ENCODE data around the gene CYTH1. TPM values are rescaled to one million over a fixed set of nuclear protein-coding genes. Genes with fewer than 3 reads are reported as not detected.

CYTH1 gene
- total RNA-seq, 1 donor, result 21.4 TPM

DNA sequence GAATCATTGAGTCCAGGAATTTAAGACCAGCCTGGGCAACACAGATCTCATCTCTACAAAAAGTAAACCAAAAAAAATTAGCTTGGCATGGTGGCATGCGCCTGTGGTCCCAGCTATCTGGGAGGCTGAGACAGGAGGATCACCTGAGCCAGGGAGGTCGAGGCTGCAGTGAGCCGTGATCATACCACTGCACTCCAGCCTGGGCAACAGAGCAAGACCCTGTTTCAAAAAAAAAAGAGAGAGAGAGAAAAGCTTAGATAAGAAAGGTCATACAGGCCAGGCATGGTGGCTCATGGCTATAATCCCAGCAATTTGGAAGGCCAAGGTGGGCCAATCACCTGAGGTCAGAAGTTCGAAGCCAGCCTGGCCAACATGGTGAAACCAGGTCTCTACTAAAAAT is 141.4 kb downstream of the CYTH1 start:
- Histone ChIP-seq H4K20me1 (ENCODE audit: insufficient read depth, low read length) (no peaks in the 10 kb centered on the region), H3K4me1 (ENCODE audit: insufficient read depth, low read length) (no peaks in the 10 kb centered on the region), H3K27ac (ENCODE audit: low read depth, low read length) (no peak overlapping the region), H3K4me2 (ENCODE audit: insufficient read depth, low read length) (no peak overlapping the region), H2AFZ (ENCODE audit: low read length) (no peak overlapping the region), H3K27me3 (ENCODE audit: insufficient read depth, low read length) (peaks cover 4% of the 10 kb centered on the region), H3K79me2 (ENCODE audit: insufficient read depth, low read length) (no peaks in the 10 kb centered on the region), H3K36me3 (ENCODE audit: insufficient read depth, low read length) (no peaks in the 10 kb centered on the region), H3K9me3 (ENCODE audit: low read depth, low read length) (no peaks in the 10 kb centered on the region), H3K4me3 (ENCODE audit: insufficient read depth, low read length) (no peak overlapping the region)
- DNase-seq (ENCODE audit: insufficient read length, low spot score, missing footprints), result no peak
- TF ChIP-seq, protein P1, sequence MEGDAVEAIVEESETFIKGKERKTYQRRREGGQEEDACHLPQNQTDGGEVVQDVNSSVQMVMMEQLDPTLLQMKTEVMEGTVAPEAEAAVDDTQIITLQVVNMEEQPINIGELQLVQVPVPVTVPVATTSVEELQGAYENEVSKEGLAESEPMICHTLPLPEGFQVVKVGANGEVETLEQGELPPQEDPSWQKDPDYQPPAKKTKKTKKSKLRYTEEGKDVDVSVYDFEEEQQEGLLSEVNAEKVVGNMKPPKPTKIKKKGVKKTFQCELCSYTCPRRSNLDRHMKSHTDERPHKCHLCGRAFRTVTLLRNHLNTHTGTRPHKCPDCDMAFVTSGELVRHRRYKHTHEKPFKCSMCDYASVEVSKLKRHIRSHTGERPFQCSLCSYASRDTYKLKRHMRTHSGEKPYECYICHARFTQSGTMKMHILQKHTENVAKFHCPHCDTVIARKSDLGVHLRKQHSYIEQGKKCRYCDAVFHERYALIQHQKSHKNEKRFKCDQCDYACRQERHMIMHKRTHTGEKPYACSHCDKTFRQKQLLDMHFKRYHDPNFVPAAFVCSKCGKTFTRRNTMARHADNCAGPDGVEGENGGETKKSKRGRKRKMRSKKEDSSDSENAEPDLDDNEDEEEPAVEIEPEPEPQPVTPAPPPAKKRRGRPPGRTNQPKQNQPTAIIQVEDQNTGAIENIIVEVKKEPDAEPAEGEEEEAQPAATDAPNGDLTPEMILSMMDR (IDR thresholded peaks at IDR 0.05; ENCODE audit: extremely low read depth, low read depth, low read length), result no peak

DNA sequence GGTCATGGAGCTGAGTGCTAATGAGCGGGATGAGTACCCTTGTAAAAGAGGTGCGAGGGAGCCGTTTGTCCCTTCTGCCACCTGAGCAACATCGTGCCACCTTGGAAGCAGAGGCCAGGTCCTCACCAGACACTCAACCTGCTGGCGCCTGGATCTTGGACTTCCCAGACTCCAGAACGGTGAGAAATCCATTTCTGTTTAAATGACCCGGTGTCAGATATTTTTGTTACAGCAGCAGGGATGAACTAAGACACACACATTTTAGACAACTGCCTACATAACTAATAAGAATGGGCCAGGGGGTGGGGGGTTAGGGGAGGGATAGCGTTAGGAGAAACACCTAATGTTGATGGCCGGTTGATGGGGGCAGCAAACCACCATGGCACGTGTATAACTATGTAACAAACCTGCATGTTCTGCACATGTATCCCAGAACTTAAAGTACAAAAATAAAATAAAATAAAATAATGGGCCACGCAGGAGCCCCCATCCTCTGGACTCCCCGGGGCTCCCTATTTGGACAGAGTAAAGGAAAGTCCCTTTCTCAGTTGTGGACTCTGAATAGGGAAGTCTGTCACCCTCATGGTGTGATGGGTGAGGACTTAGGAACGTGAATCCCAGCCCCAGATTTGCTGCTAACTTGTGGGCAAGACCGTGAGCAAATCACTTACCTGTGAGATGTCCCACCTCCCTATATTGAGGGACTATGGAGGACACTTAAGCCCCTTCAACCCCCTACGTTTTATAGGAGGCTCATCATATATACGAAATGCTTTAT is 144.2 kb downstream of the CYTH1 start:
- Histone ChIP-seq H3K79me2 (ENCODE audit: insufficient read depth, low read length) (no peaks in the 10 kb centered on the region), H4K20me1 (ENCODE audit: insufficient read depth, low read length) (no peaks in the 10 kb centered on the region), H3K9me3 (ENCODE audit: low read depth, low read length) (no peaks in the 10 kb centered on the region), H3K4me1 (ENCODE audit: insufficient read depth, low read length) (no peaks in the 10 kb centered on the region), H3K4me2 (ENCODE audit: insufficient read depth, low read length) (no peak overlapping the region), H3K4me3 (ENCODE audit: insufficient read depth, low read length) (no peak overlapping the region), H3K36me3 (ENCODE audit: insufficient read depth, low read length) (no peaks in the 10 kb centered on the region), H3K27ac (ENCODE audit: low read depth, low read length) (no peak overlapping the region), H2AFZ (ENCODE audit: low read length) (no peak overlapping the region), H3K27me3 (ENCODE audit: insufficient read depth, low read length) (peaks cover 4% of the 10 kb centered on the region)
- TF ChIP-seq, protein P1 (IDR thresholded peaks at IDR 0.05; ENCODE audit: extremely low read depth, low read depth, low read length), result no peak
- no peak for DNase-seq (ENCODE audit: insufficient read length, low spot score, missing footprints)

DNA sequence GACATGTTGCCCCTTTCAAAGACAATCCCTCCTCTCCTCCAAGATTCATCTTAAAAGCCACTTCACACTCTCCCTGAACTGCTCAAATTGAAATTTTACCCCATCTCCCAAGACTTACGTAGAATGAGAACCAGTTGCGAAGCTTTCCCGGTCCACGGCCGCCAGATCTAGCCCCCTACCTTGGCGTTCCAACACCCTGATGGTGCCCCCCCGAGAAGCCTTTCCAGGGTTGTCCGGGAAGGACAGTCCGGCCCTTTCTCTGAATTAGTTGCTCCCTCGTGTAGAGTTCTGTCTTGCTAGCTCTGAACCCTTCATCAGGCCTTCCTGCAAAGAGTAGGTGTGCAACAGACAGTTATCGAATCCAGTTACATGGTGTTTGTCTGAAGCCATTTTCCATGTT is 144.9 kb downstream of the CYTH1 start:
- no peak overlapping the region for H2AFZ ChIP-seq (ENCODE audit: low read length)
- H3K9me3 ChIP-seq (ENCODE audit: low read depth, low read length), result no peaks in the 10 kb centered on the region
- H3K36me3 ChIP-seq (ENCODE audit: insufficient read depth, low read length), result no peaks in the 10 kb centered on the region
- peaks cover 4% of the 10 kb centered on the region for H3K27me3 ChIP-seq (ENCODE audit: insufficient read depth, low read length)
- no peak overlapping the region for H3K4me2 ChIP-seq (ENCODE audit: insufficient read depth, low read length)
- no peak for DNase-seq (ENCODE audit: insufficient read length, low spot score, missing footprints)
- no peak overlapping the region for H3K4me3 ChIP-seq (ENCODE audit: insufficient read depth, low read length)
- H3K27ac ChIP-seq (ENCODE audit: low read depth, low read length), result no peak overlapping the region
- H4K20me1 ChIP-seq (ENCODE audit: insufficient read depth, low read length), result no peaks in the 10 kb centered on the region
- no peaks in the 10 kb centered on the region for H3K4me1 ChIP-seq (ENCODE audit: insufficient read depth, low read length)
- TF ChIP-seq, protein P1 (IDR thresholded peaks at IDR 0.05; ENCODE audit: extremely low read depth, low read depth, low read length), result no peak
- H3K79me2 ChIP-seq (ENCODE audit: insufficient read depth, low read length), result no peaks in the 10 kb centered on the region

DNA sequence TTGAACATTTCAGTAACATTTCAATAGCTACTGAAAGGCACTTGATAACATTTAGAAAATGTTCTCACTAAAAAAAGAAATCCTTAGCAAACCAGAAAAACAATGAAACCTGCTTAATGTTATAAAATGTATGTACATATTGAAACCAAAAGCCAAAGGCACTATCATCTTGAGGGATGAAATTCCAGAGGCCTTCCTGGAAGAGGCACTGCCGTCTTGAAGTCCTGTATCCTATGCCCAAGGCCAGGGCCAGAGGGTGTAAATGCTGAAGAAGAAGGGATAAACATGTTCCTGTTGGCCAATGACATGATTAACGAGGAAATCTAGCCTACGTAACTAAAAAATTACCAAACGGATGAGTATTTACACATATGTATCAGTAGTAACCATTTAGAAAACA is 147.9 kb downstream of the CYTH1 start:
- no peaks in the 10 kb centered on the region for H3K9me3 ChIP-seq (ENCODE audit: low read depth, low read length)
- H3K79me2 ChIP-seq (ENCODE audit: insufficient read depth, low read length), result no peaks in the 10 kb centered on the region
- no peak overlapping the region for H3K27ac ChIP-seq (ENCODE audit: low read depth, low read length)
- peaks cover 4% of the 10 kb centered on the region for H3K27me3 ChIP-seq (ENCODE audit: insufficient read depth, low read length)
- no peak for DNase-seq (ENCODE audit: insufficient read length, low spot score, missing footprints)
- TF ChIP-seq, protein P1 (IDR thresholded peaks at IDR 0.05; ENCODE audit: extremely low read depth, low read depth, low read length), result no peak
- no peaks in the 10 kb centered on the region for H3K36me3 ChIP-seq (ENCODE audit: insufficient read depth, low read length)
- no peaks in the 10 kb centered on the region for H3K4me1 ChIP-seq (ENCODE audit: insufficient read depth, low read length)
- H4K20me1 ChIP-seq (ENCODE audit: insufficient read depth, low read length), result no peaks in the 10 kb centered on the region
- no peak overlapping the region for H2AFZ ChIP-seq (ENCODE audit: low read length)
- H3K4me3 ChIP-seq (ENCODE audit: insufficient read depth, low read length), result no peak overlapping the region
- no peak overlapping the region for H3K4me2 ChIP-seq (ENCODE audit: insufficient read depth, low read length)
